RKO (cell line): ENCODE measurements around the gene DCPS.
A peak's percentile ranks its signal among the peaks of the same experiment; 100 is the strongest.
"Not testable (repeated sequence)": the region's sequence is repeated elsewhere in the genome, so short reads cannot be mapped to it uniquely, and the experiment has no call there.

Experiments used
- DNase-seq: peaks from one replicate; pipeline ENCODE4 v3.0.0-alpha.2; 2016; ENCODE audit warnings: low spot score

Gene DCPS

GRCh38 chr11:126345759-126346585 lies 42.1 kb downstream of the DCPS start:
- DNase-seq = no peak

- no peak for DNase-seq
Observed at GRCh38 chr11:126346586-126346940, 42.7 kb downstream of the DCPS start.

GRCh38 chr11:126346946-126347345 lies 43.1 kb downstream of the DCPS start:
- DNase-seq = not testable (repeated sequence)

DNA sequence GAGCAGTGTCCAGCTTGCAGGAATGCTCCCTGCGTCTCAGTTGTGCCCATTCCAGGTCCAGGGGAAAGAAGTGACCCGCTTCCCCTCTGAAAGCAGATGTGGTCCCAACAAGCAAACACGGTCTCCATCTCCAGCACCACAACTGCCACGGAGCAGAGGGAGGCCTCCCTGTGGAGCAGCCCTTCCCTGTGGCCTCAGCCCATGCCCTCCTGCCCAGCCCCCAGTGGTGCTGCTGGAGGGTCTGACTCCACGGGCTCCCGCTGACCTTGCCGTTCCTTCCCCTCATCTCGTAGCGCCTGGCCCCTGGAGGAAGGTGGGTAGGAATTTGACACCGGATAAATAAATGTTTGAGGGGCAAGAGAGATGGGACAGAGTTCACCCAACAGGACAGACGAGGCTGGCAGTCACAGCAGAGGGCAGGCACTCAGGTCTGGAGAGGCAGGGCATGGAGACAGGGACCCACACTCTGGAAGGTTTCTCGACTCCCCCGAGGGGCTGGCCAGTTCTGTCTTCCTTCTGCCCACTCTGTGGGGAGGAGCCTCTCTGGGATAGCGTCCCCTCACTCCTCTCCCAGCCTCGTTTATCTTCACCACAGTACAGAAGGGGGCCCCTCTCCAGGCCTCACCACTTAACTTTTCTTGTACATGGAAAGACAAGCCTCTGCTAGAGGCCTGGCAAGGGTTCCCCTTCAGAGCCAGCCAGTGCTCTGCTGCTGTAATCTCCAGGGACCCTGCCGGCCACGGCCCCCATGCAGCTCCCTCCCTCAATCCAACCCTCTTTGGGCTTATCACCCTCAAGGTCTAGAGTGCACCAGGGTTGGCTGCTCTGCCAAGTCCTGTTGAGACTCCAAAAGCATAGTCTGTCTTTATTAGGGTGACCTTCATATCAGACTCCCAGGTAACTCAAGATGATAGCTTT lies 44.1 kb downstream of the DCPS start:
- DNase-seq = no peak

DNA sequence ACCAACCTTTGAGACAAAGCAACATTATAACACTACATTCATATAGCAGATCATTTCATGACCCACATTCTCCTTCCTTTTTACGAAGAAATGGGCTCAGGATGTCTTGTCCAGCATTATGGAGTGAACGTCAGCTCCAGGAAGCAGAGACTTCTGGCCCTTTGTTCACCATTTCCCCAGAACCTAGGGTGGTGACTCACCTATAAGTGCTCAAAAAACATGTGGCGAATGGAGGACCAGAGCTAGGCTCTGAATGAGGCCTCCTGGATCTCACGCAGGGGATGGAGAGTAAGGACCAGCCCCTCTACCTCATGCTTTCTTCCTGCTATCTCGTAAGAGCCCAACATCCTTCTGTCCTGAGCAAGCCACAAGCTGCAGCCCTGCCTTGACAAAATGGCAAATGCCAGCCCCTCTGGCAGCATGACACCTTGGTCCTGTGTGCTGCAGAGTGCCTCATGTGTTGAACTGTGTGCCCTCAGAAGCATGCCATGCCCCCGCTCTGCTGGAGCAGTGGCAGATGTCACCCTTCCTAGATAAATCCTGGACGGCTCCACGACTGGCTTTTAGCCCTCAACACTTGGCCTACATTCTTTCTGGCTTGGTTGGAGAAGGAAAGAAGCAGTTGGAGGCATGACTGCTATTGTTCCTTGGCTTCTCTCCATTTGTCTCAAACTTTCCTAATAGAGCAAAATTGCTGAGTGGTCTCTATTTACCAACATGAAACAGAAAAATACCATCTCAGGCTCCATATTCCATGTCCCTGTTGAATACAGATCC lies 45.1 kb downstream of the DCPS start:
- no peak for DNase-seq

- no peak for DNase-seq
Observed at GRCh38 chr11:126350836-126351235, 47.0 kb downstream of the DCPS start.

- DNase-seq = no peak
Observed at GRCh38 chr11:126352163-126352562, 48.3 kb downstream of the DCPS start.

DNA sequence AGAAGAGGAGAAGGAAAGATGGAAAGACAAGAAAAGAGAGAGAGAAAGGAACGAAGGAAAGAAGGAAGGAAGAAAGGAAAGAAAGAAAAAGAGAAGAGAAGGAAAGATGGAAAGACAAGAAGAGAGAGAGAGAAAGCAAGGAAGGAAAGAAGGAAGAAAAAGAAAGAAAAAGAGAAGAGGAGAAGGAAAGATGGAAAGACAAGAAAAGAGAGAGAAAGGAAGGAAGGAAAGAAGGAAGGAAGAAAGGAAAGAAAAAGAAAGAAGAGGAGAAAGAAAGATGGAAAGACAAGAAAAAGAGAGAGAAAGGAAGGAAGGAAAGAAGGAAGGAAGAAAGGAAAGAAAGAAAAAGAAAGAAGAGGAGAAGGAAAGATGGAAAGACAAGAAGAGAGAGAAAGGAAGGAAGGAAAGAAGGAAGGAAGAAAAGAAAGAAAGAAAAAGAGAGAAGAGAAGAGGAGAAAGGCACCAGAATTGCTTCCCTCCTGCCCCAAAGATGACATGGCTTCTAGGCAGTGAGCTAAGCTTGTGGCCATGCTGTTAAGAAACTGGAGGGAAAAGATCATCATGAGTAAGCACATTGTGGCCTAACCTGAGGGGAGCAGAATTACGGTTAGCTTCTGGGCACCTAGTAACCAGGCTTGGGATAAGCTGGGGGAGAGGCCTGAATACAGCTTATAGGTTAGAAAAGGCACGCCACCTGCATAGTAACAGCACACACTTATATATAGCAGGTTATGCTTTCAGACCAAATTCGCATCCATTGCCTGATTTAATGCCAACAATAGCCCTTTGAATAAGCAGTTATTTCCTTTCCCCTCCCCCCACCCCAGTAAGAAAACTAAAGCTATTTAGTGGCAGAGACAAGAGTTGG lies 49.3 kb downstream of the DCPS start:
- peak; percentile 84 for DNase-seq

GRCh38 chr11:126354631-126355323 lies 50.9 kb downstream of the DCPS start:
- DNase-seq = peak; percentile 42

GRCh38 chr11:126355324-126355925 lies 51.6 kb downstream of the DCPS start, which contains the start of gene ST3GAL4:
TSS of gene ST3GAL4 (plus strand) at chr11:126355686. CDS start at chr11:126406156, 50,470 bp downstream.
- peak; percentile 73 for DNase-seq

DNA sequence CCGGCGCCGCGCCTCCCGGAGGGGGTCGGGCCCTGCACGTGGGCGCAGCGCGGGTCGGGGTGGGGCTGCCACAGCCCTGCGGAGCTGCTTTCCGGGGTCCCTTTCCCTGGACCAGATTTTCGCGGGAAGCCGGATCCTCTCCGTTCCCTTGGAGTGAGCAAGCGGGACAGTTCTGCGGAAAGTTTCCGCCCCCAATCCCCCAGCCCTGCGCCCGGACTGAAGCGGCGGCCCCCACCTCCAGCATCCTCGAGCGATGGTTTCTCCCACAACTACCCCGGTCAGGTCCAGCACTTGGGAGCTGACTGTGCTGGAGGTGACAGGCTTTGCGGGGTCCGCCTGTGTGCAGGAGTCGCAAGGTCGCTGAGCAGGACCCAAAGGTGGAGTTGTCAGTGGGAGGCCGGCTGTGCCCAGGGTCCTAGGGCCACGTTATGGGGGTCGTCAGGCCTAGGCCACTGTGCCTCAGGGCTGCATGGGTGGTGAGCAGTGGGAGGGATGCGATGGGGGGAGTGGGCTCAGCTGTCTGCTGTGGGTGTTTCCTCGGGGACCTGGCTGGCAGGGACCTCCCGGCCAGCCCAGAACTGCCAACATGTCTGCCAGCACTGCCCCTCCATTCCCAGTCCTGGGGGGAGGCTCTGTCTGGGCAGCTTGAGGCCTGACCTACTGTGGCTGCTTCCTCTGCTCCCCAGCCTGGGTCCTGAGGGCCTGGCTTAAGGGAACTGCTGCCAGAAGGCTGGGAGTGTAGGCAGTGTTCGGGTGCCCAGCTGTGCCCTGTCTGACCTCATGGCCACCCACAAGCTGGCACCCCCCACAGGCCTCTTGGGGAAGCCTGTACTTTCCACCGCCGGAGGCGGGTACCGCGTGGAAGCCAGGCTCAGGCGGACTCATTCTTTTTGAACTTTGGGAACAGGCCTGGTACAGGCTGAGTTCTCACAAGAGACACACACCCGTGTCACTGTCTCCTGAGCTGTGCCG lies 52.4 kb downstream of the DCPS start:
- peak; percentile 62 for DNase-seq

DNA sequence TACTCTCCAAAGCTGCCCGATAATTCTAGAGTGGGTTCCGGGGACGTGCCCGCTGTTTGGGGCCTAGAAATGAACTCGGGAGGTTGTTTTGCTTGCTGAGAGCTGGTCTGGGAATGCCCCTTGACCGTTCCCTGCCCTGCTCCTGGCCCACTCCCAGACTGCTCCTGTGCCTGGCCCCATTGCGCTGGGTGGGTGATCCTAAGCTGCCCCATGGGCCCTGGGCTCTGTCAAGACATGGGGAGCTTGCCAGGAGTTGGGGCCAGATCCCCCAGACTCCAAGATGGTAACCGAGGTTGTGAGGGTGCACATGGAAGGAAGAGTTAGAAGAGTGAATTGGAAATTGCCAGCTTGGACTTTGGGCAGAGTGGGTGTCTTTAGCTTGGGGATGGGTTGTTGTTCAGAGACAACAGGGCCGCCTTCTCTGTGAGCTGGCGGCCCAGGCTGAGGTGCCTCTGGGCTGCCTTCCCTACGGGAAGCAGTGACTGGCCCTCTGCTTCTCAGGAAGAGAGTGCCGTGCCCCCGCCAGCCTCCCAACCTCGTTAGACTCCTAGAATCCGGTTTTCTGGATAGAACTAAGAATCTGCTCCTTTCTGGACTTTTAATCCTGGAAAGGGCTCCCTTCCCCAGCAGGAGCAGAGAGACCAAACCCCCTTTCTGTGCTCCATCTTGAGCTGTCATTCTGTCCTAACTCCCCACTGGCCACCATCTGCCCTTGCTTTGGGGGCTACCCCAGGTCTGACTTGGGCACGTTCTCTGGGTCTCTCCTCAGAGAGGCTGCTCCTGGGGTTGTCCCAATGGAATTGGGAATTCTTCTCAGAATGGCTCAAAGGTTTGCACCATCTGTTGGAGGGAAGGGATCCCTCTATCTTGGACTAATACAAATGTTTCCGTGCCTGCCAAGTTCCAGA lies 53.4 kb downstream of the DCPS start:
- DNase-seq = no peak

GRCh38 chr11:126357969-126358762 lies 54.3 kb downstream of the DCPS start:
- no peak for DNase-seq

- DNase-seq = no peak
Observed at GRCh38 chr11:126358763-126359160, 54.9 kb downstream of the DCPS start.

GRCh38 chr11:126359431-126360048 lies 55.7 kb downstream of the DCPS start:
- no peak for DNase-seq

DNA sequence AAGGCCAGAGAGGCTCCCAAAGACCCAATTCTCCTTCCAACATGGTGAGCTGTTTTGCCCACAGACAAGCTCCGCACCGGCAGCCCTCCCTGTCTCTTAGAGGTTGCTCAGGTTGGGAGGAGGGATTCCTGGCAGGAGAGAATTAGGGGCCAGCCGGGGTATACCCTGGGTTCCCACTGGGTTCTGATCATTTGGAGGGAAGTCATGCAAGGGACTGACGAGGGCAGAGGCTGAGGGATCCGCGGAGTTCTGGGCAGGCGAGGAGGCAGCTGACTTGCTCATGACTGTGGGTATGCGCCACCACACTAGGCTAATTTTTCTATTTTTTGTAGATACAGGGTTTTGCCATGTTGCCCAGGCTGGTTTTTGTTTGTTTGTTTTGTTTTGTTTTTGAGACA lies 56.2 kb downstream of the DCPS start:
- no peak for DNase-seq

DNA sequence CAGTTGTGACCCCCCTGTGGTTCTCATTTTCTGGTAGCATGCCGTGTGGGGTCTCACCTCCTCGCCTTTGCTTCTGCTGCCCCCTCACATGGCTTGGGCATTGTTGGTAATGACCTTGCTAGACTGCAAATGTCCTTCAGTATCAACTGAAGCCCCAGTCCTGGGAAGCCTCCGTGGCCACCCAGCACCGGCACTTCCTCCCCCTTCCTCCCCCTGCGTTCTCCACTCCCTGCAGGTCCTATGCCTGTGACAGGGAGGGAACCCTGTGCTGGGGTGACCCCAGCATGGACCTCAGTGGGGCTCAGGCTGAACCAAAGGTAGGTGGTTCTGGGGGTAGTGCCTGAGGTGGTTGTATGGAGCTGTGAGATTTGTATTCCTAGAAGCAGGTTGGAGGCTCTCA lies 57.5 kb downstream of the DCPS start:
- DNase-seq = no peak
